Hepatocyte (in vitro differentiated cells): Measurements from ENCODE around the gene FOXC2. TPM values are rescaled to one million over a fixed set of nuclear protein-coding genes. Genes with fewer than 3 reads are reported as not detected.

ENCODE experiments used
- DNase-seq: peaks from one replicate; pipeline ENCODE4 v3.0.0-alpha.2; 2016; ENCODE audit warnings: low spot score
- H2AFZ ChIP-seq: fragments of 200-600 bp; sonication (generic); 2 replicates; pipeline ENCODE4 v1.6.0; 2016; ENCODE audit warnings: antibody characterized with exemption, mild to moderate bottlenecking
- H3K27ac ChIP-seq: fragments of 200-600 bp; sonication (generic); 2 replicates; pipeline ENCODE4 v1.5.1; 2016; ENCODE audit warnings: mild to moderate bottlenecking
- H3K27me3 ChIP-seq: fragments of 200-600 bp; sonication (generic); 2 replicates; pipeline ENCODE4 v1.6.1; 2016
- H3K36me3 ChIP-seq: fragments of 200-600 bp; sonication (generic); replicated peaks from 2 replicates; pipeline ENCODE4 v1.5.1; 2016; ENCODE audit warnings: low read depth; ENCODE audit not compliant: insufficient read depth
- H3K4me1 ChIP-seq: fragments of 200-600 bp; sonication (generic); 2 replicates; pipeline ENCODE4 v1.5.1; 2016; ENCODE audit warnings: mild to moderate bottlenecking, moderate library complexity; ENCODE audit not compliant: insufficient read depth
- H3K4me2 ChIP-seq: fragments of 200-600 bp; sonication (generic); 2 replicates; pipeline ENCODE4 v1.6.0; 2016
- H3K4me3 ChIP-seq: fragments of 200-600 bp; sonication (generic); 2 replicates; pipeline ENCODE4 v1.5.1; 2016; ENCODE audit warnings: mild to moderate bottlenecking
- H3K79me2 ChIP-seq: fragments of 200-600 bp; sonication (generic); 2 replicates; pipeline ENCODE4 v1.6.0; 2017; ENCODE audit warnings: mild to moderate bottlenecking
- H3K9me2 ChIP-seq: fragments of 200-600 bp; sonication (generic); replicated peaks from 2 replicates; pipeline ENCODE4 v1.6.0; 2017; ENCODE audit warnings: mild to moderate bottlenecking; ENCODE audit not compliant: insufficient read depth
- H3K9me3 ChIP-seq: fragments of 200-600 bp; sonication (generic); 2 replicates; pipeline ENCODE4 v1.5.1; 2016; ENCODE audit warnings: low read depth, mild to moderate bottlenecking
- H4K20me1 ChIP-seq: fragments of 200-600 bp; sonication (generic); 2 replicates; pipeline ENCODE4 v1.6.0; 2016; ENCODE audit warnings: mild to moderate bottlenecking; ENCODE audit not compliant: insufficient read depth, poor library complexity, severe bottlenecking
- CTCF ChIP-seq: fragments of 200-600 bp; sonication (generic); IDR thresholded peaks from 2 replicates; pipeline ENCODE4 v1.5.1; 2016; ENCODE audit warnings: antibody characterized with exemption, mild to moderate bottlenecking; ENCODE audit not compliant: poor library complexity
- EZH2 ChIP-seq: fragments of 200-600 bp; sonication (generic); IDR thresholded peaks from 2 replicates; pipeline ENCODE4 v1.6.1; 2016; ENCODE audit warnings: antibody characterized with exemption, mild to moderate bottlenecking, borderline replicate concordance
- EZH2phosphoT487 ChIP-seq: fragments of 200-600 bp; sonication (generic); IDR thresholded peaks from one replicate; pipeline ENCODE4 v1.6.1; 2018; ENCODE audit warnings: antibody characterized with exemption, mild to moderate bottlenecking, low read depth, moderate library complexity; ENCODE audit not compliant: unreplicated experiment, severe bottlenecking
- WGBS: methylation state at CpG from one replicate; pipeline ENCODE4 v1.1.6; 2016; ENCODE audit warnings: low lambda C conversion rate; ENCODE audit errors: missing lambda C conversion rate; 5-methylcytosine and 5-hydroxymethylcytosine counted together
- polyA plus RNA-seq: library from polyadenylated mRNA; unstranded; fragments of >200 nt; fragmentation: Nextera tagmentation; extraction: Ambion mirVana; gene quantifications from 2 replicates; pipeline ENCODE4 v1.2.1, GENCODE V29; 2016
- total RNA-seq: library from RNA; depleted of rRNA; stranded (reverse); fragments of >200 nt; gene quantifications from 2 replicates; pipeline ENCODE4 v1.2.3, GENCODE V29; 2014

Gene FOXC2
- total and polyA plus RNA-seq, 2 experiments from 2014 or later = 0.30 TPM; not detected in 1

- H3K4me3 ChIP-seq = no peak overlapping the region
These were observed 2.9 kb upstream of the FOXC2 start for GRCh38 chr16:86563469-86564345.

GRCh38 chr16:86565181-86565631 lies 1.4 kb upstream of the FOXC2 start:
- Histone ChIP-seq H2AFZ (no peak overlapping the region), H3K27me3 (peaks cover 50% of the 10 kb centered on the region), H3K9me2 (no peaks in the 10 kb centered on the region), H3K79me2 (no peaks in the 10 kb centered on the region), H3K4me3 (no peak overlapping the region), H3K36me3 (no peaks in the 10 kb centered on the region), H3K9me3 (no peaks in the 10 kb centered on the region), H4K20me1 (no peaks in the 10 kb centered on the region), H3K4me1 (peaks cover 4% of the 10 kb centered on the region), H3K4me2 (peak overlapping the region; percentile 40), H3K27ac (no peak overlapping the region)
- no peak for DNase-seq
- peak; percentile 30 for TF ChIP-seq EZH2phosphoT487
- peak; percentile 72 for TF ChIP-seq EZH2
- TF ChIP-seq CTCF = no peak
- 30% methylated on average over 16 of the region's 16 CpGs for WGBS

More at GRCh38 chr16:86563469-86564345, 2.9 kb upstream of the FOXC2 start:
- TF ChIP-seq EZH2 = peak; percentile 20
- TF ChIP-seq CTCF = peak; percentile 100
- TF ChIP-seq EZH2phosphoT487 = no peak
- H3K9me3 ChIP-seq = no peaks in the 10 kb centered on the region
- H4K20me1 ChIP-seq = no peaks in the 10 kb centered on the region
- H3K79me2 ChIP-seq = no peaks in the 10 kb centered on the region
- H3K4me1 ChIP-seq = peaks cover 4% of the 10 kb centered on the region
- no peaks in the 10 kb centered on the region for H3K36me3 ChIP-seq
- 1% methylated on average over 41 of the region's 41 CpGs for WGBS
- H3K4me2 ChIP-seq = peak overlapping the region; percentile 72
- no peaks in the 10 kb centered on the region for H3K9me2 ChIP-seq
- no peak overlapping the region for H3K27ac ChIP-seq
- DNase-seq = peak; percentile 95
- peaks cover 35% of the 10 kb centered on the region for H3K27me3 ChIP-seq
- peak overlapping the region; percentile 33 for H2AFZ ChIP-seq

- 5% methylated on average over 53 of the region's 53 CpGs for WGBS
- H3K27me3 ChIP-seq = peaks cover 57% of the 10 kb centered on the region
- no peaks in the 10 kb centered on the region for H3K9me3 ChIP-seq
- no peak overlapping the region for H3K4me3 ChIP-seq
- peaks cover 4% of the 10 kb centered on the region for H3K4me1 ChIP-seq
- H4K20me1 ChIP-seq = no peaks in the 10 kb centered on the region
- DNase-seq = no peak
- no peak overlapping the region for H2AFZ ChIP-seq
- no peaks in the 10 kb centered on the region for H3K79me2 ChIP-seq
- H3K4me2 ChIP-seq = peak overlapping the region; percentile 71
- H3K27ac ChIP-seq = no peak overlapping the region
- TF ChIP-seq EZH2phosphoT487 (no peak), EZH2 (peak; percentile 90), CTCF (no peak)
- H3K36me3 ChIP-seq = no peaks in the 10 kb centered on the region
- no peaks in the 10 kb centered on the region for H3K9me2 ChIP-seq
These were observed 751 bp upstream of the FOXC2 start for GRCh38 chr16:86565644-86566511.
